GM21515 (cell line): ENCODE results near the gene FOXO3.

ENCODE experiments used
- ATAC-seq: cut with Tn5 transposase; IDR thresholded peaks from one replicate; pipeline ENCODE4 v1.9.1; 2021; ENCODE audit not compliant: unreplicated experiment

The FOXO3 gene

GRCh38 chr6:108710551-108710950, 149.8 kb downstream of the FOXO3 start:
- ATAC-seq = no peak

DNA sequence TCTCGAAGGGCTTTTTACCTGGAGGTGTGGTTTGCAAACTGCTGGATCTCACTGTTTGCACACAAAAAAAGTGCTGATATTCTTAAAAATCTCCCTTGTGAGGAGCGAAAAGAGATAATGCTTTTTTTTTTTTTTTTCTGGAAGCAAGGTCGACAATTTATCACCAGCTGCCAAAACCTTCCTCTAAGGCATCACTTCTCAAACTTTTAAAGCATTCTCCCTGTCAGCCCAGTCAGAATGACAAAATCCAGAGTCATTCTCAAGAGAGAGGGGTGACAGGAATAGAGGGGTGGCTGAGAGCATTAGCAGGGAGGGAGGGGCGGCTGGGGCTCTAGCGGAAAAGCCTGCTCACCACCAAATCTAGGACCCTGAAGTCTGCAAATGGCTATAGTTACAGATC, 150.4 kb downstream of the FOXO3 start:
- ATAC-seq = no peak

DNA sequence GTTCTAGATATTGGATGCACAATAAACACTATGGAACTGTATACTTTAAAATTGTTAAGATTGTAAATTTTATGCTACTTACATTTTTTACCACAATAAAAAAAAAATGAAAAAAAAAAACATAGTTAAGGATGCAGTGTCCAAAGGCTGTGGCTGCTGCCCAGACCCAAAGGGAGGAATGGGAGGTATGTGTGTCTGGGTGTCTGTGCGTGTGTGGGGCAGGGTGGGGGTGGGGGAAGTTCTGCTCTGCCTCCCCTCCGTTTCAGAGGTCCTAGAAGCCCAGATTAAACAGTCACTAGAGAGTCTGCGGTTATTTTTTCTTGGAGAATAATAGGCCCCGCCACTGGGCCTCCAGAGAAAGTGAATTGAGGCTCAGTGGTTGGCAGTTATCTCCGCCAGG, 151.1 kb downstream of the FOXO3 start:
- ATAC-seq = no peak

GRCh38 chr6:108712946-108713345, 152.2 kb downstream of the FOXO3 start:
- ATAC-seq = no peak

DNA sequence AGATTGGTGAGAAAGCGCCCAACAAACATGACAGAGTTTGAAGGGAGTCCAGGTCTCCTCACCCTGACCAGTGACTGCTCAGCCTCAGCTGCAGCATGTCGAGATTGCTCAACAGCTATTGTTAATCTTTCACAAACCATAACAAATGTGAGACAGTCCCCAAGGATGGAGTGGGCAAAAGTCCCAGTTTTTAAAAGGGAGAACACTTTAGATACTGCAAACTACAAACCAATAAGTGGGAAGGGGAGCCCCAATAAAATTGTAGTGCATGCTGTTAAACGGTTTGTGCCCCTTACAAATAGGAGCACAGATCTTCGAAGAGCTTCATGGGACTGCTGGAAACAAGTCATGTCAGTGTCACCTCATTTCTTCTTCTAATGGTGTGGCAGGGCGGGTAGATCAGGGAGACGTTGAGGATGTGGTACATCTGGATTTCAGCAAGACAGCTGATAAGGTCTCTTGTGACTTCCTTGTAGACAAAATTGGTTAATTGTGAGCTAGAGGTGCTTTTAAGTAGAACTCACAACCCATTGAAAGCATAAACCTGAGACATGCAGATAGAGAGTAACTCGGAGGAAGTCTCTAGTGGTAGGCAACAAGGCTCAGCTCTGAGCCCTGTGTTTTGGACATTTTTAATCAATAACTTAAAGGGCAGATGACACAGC, 153.5 kb downstream of the FOXO3 start:
- no peak for ATAC-seq

DNA sequence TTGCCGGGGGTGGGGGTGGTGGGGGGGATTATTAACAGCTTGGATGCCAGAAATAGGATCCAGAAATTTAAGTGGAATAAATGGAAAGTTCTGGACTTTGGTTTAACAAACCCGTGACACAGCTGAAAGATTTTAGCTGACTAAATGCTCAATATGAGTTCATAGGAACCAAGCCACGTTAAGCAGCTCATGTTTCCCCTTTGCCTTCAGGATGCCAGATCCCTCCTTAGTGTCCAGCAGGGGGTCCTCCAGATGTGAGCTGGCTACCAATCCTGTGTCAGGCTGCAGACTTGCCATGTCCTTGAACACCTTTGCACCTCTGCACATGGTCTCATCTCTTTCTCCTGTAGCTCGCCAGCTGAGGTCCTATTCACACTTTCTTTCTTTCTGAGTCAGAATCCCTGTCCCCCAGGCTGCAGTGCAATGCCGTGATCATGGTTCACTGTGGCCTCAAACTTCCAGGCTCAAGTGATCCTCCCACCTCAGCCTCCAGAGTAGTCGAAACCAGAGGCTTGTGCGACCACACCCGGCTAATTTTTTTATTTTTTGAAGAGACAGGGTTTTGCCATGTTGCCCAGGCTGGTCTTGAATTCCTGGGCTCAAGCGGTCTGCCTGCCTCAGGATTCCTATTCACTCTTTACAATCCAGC, 154.2 kb downstream of the FOXO3 start:
- ATAC-seq = no peak

GRCh38 chr6:108715832-108716231, 155.1 kb downstream of the FOXO3 start:
- no peak for ATAC-seq

DNA sequence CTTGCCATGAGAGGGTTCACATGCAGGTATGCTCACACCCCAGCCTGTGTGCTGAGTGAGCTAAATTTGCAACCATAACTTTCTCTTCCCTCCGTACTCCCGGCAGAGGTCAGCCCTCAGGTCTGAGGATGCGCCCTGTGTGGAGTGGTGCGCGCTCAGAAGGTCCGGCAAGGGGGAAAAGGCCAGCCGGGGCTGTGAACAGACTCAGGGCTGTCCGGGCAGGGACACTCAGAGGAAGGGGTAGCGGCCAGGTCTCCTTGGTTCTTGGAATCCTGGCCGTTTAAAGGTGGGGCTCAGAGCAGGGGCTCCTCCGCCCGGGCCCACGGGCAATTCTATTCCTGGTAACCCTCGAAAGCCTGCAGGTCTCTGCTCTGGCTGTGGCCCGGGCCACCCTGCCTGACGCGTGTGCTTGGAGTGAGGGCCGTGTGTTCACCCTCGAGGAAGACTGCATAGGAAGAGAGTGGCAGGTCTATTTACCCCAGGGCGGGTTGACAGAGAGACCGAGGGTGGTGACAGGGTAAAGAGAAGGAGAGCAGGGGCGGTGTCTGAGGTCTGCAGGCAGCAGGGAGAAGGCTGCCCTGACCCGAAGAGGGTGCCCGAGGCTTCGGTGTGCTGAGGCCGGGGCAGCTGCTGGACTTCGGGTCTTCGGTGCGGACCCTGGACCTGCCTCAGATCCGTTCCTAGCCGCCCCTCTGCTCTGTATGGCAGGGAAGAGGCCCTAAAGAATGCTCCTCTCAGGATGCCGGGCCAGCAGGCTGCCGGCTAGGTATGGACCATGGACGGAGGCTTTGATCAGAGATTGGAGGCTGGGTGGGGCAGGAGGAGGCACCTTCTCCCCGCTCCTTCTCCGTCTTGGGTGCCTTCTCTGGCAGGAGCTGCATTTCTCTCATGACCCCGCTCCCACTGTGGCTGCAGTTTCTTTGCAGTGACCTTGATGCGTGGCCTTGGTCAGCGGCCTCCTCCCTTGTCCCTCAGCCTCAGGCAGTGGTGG, 156.4 kb downstream of the FOXO3 start:
- no peak for ATAC-seq

DNA sequence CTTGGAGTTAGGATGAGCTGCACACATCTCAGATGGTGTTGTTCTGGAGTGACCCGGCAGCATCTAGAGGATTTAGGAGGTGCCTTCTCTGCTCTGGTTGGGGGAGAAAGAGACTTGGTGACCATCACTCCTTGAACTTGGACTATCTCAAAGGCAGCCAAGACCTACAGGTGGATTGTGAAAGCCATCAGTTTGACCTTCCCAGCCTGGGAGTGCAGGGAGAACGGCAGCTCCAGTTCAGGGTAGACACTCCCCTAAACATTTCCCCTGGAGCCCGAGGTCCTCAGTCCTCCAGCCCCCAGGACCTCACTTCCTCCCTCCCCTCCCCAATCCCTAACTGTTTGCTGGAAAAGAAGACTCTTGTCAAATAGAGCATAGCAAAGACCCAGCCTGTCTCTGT, 158.8 kb downstream of the FOXO3 start:
- ATAC-seq = no peak

GRCh38 chr6:108720827-108721226, 160.1 kb downstream of the FOXO3 start:
- no peak for ATAC-seq

GRCh38 chr6:108721286-108721685, 160.6 kb downstream of the FOXO3 start:
- ATAC-seq = no peak

- ATAC-seq = no peak
Measured at GRCh38 chr6:108723594-108723993, 162.9 kb downstream of the FOXO3 start.

GRCh38 chr6:108726726-108727339, 166.1 kb downstream of the FOXO3 start:
- ATAC-seq = no peak

DNA sequence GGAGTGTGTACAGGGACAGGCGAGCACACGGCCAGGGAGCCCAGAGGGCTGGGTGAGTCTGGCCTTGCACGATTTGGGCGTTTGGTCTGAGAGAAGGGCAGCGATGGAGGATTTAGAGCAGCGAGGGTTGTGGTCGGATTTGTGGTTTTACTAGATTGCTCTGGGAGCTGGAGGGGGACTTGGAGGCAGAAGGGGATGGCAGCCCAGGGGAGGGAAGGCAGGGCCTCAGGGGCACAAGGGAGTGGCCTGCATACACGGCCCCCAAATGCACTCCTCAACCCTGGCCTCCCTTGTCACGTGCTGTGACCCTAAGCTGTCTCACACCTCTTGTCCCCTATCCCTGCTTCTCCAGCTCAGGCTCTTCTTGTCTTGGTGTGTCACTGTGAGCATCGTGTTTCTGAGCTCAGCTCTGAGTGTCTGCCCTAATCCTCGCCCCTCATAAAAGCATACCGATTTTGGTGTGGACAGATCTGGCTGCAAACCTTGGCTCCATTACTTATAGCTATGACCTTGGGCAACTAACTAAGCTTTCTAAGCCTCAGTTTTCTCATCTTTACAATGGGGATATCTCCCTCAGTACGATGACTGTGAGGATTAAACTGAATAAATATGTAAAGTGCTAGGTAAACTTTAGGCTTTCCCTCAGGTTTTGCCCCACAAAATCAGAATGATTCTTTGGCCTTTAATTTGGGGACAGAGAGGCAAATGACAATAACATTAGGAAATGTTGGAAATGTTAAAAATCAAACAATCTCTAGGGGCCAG, 167.4 kb downstream of the FOXO3 start:
- ATAC-seq = no peak

GRCh38 chr6:108728826-108729225, 168.1 kb downstream of the FOXO3 start:
- ATAC-seq = no peak

- ATAC-seq = no peak
Measured at GRCh38 chr6:108730635-108731515, 170.2 kb downstream of the FOXO3 start.

DNA sequence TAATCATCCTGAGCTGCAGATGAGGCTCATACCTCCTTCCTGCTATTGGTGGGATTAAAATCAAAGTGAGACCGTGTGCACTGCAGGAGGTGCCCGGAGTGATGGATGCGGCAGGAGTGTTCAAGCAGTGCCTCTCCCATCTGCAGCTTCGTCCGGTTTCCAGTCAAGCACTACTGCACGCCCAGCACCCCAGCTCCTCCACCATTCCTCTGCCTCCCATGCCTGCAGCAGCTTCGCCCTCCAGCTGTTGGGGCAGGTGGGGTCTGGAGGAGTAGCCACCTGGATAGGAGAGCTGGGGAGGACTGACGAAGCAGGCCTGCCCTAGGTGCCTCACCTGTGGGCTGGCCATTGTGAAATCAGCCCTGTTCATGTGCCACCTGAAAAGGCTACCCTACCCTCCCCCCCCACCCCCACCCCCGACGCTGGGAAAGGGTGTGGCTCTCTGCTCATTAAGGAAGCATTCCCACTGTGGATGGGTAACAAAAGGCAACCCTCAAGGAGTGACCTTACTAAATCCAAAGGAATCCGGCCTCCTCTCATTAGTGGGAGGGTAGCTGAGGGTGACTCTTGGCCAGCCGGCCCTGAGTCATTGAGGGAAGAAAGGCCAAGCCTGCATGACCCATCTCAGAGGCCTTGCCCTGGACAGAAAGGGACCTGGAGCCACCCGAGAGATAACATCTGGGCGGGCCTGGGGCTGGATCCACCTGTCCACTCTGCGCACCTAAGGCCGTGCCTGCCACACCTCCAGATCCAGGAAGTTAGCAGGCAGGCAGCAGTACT, 171.6 kb downstream of the FOXO3 start:
- ATAC-seq = no peak

GRCh38 chr6:108733051-108733450, 172.3 kb downstream of the FOXO3 start:
- no peak for ATAC-seq
